Transverse colon (tissue), 4 donors: Measurements from ENCODE around the gene FAM234A.
"Not testable (repeated sequence)": the region's sequence is repeated elsewhere in the genome, so short reads cannot be mapped to it uniquely, and the experiment has no call there.

ENCODE experiments used
- POLR2A ChIP-seq: fragments of 450-650 bp; IDR thresholded peaks from one replicate; pipeline ENCODE4 v1.6.1; 2016; ENCODE audit warnings: antibody characterized with exemption, mild to moderate bottlenecking, moderate library complexity
- POLR2AphosphoS5 ChIP-seq, 3 donors: sonication (generic); formaldehyde crosslinking; IDR thresholded peaks; one replicate each; pipeline ENCODE4 v1.6.1; 2016; ENCODE audit warnings: antibody characterized with exemption in 3 of 3
- TF ChIP-seq, protein P1 (sequence below), 5 experiments: fragments of 200-600 bp in 3 of 5; fragments of 450-650 bp in 2 of 5; sonication (generic) in 3 of 5; IDR thresholded peaks; 1 replicate in 2 of 5; 2 replicates in 3 of 5; pipeline ENCODE4 v1.5.1; 2016 to 2017; ENCODE audit warnings: antibody characterized with exemption in 5 of 5, inconsistent platforms in 3 of 5, mild to moderate bottlenecking in 2 of 5, moderate library complexity in 1 of 5

DNA sequence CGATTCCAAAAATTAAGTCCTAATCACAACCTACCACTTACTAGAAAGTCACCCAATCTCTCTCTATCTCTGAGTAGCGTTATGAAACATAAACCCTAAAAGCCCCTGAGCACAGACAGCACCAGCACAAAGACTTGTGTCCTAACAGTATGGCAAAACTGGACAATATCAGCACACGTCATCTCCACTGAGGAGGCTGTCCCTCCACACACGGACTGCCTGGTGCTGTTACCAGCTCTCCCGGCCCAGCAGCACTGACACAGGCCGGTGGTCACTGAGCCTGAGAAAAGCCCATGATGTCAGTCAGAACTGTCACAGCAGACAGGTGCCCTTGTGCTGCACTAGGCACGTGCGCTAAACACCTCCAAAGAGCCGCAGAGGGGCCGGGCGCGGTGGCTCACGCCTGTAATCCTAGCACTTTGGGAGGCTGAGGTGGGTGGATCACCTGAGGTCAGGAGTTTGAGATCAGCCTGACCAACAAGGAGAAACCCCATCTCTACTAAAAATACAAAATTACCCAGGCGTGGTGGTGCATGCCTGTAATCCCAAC, 22.9 kb upstream of the FAM234A start:
- TF ChIP-seq POLR2A; POLR2AphosphoS5 (IDR thresholded peaks at IDR 0.05): not testable (repeated sequence)
- TF ChIP-seq, protein P1, sequence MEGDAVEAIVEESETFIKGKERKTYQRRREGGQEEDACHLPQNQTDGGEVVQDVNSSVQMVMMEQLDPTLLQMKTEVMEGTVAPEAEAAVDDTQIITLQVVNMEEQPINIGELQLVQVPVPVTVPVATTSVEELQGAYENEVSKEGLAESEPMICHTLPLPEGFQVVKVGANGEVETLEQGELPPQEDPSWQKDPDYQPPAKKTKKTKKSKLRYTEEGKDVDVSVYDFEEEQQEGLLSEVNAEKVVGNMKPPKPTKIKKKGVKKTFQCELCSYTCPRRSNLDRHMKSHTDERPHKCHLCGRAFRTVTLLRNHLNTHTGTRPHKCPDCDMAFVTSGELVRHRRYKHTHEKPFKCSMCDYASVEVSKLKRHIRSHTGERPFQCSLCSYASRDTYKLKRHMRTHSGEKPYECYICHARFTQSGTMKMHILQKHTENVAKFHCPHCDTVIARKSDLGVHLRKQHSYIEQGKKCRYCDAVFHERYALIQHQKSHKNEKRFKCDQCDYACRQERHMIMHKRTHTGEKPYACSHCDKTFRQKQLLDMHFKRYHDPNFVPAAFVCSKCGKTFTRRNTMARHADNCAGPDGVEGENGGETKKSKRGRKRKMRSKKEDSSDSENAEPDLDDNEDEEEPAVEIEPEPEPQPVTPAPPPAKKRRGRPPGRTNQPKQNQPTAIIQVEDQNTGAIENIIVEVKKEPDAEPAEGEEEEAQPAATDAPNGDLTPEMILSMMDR (IDR thresholded peaks at IDR 0.05): not testable (repeated sequence)
